ENCODE measurements around the gene ST6GALNAC5.

DNA sequence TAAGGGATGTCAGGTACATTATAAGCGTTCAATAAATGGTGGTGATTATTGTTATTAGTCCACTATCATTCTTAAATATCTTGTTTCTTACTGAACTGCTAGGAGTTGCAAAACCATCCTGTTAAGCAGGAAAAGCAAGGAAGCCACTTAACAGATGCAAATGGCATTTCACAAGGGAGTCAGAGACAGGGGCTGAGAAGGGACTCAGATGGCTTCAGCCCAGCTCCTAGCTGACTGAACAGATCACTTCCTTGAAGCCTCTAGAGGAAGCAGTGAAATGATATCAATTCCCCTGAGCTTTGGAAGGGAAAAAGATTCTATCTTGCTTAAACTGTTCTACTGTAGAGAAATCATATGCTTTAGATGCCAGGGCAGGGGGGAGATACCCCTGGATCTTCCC is 151.5 kb downstream of the ST6GALNAC5 start:
- TF ChIP-seq, protein P1, sequence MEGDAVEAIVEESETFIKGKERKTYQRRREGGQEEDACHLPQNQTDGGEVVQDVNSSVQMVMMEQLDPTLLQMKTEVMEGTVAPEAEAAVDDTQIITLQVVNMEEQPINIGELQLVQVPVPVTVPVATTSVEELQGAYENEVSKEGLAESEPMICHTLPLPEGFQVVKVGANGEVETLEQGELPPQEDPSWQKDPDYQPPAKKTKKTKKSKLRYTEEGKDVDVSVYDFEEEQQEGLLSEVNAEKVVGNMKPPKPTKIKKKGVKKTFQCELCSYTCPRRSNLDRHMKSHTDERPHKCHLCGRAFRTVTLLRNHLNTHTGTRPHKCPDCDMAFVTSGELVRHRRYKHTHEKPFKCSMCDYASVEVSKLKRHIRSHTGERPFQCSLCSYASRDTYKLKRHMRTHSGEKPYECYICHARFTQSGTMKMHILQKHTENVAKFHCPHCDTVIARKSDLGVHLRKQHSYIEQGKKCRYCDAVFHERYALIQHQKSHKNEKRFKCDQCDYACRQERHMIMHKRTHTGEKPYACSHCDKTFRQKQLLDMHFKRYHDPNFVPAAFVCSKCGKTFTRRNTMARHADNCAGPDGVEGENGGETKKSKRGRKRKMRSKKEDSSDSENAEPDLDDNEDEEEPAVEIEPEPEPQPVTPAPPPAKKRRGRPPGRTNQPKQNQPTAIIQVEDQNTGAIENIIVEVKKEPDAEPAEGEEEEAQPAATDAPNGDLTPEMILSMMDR (IDR thresholded peaks at IDR 0.05): no peak
- TF ChIP-seq EP300 (IDR thresholded peaks at IDR 0.05): no peak

Measured in ovary (tissue), 3 donors.